ENCODE data around the gene PTPN2.
"Not testable (repeated sequence)": the region's sequence is repeated elsewhere in the genome, so short reads cannot be mapped to it uniquely, and the experiment has no call there.

The PTPN2 gene

DNA sequence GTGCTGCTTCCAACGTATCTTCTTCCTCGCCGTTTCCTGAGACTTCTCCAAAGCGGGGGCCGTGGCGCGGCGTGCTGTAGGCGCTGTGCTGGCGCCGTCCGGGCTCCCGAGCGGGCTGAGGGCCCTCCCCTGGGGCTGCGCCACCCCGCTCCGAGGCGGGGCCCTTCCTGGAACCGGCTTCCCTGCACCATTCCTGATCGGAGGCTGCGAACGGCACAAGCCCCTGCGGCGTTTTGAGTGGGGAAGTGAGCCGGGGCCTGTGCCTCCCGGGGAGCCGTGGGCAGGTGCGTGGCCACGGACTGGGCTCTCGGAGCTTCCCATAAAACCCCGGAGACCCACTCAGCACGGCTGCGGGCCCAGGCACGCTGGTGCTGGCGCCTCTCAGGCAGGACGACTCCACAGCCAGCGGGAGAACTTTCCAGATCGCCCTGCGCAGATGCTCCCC, 106.5 kb downstream of the PTPN2 start:
- Histone ChIP-seq H3K9ac (ENCODE audit: low read depth in 1 of 2, low read length in 2 of 2) (no peak overlapping the region), H3K4me1 (ENCODE audit: control insufficient read depth in 2 of 2, insufficient read depth in 2 of 2, low read length in 2 of 2) (no peaks in the 10 kb centered on the region), H3K4me3 (ENCODE audit: low read length in 2 of 2) (no peak overlapping the region), H3K27ac (ENCODE audit: low read depth in 2 of 2, low read length in 2 of 2) (no peak overlapping the region), H3K36me3 (ENCODE audit: control insufficient read depth in 2 of 2, insufficient read depth in 2 of 2, low read length in 2 of 2) (no peaks in the 10 kb centered on the region), H3K9me3 (ENCODE audit: control insufficient read depth in 2 of 2, low read length in 2 of 2) (no peaks in the 10 kb centered on the region), H3K27me3 (ENCODE audit: control insufficient read depth in 2 of 2, insufficient read depth in 2 of 2, low read length in 2 of 2) (no peaks in the 10 kb centered on the region)

GRCh38 chr18:12776821-12777471, 107.1 kb downstream of the PTPN2 start:
- no peak overlapping the region for H3K4me3 ChIP-seq (ENCODE audit: low read length in 2 of 2)
- no peaks in the 10 kb centered on the region for H3K9me3 ChIP-seq (ENCODE audit: control insufficient read depth in 2 of 2, low read length in 2 of 2)
- no peaks in the 10 kb centered on the region for H3K4me1 ChIP-seq (ENCODE audit: control insufficient read depth in 2 of 2, insufficient read depth in 2 of 2, low read length in 2 of 2)
- H3K9ac ChIP-seq (ENCODE audit: low read depth in 1 of 2, low read length in 2 of 2), result no peak overlapping the region
- no peaks in the 10 kb centered on the region for H3K27me3 ChIP-seq (ENCODE audit: control insufficient read depth in 2 of 2, insufficient read depth in 2 of 2, low read length in 2 of 2)
- H3K36me3 ChIP-seq (ENCODE audit: control insufficient read depth in 2 of 2, insufficient read depth in 2 of 2, low read length in 2 of 2), result no peaks in the 10 kb centered on the region
- no peak overlapping the region for H3K27ac ChIP-seq (ENCODE audit: low read depth in 2 of 2, low read length in 2 of 2)

DNA sequence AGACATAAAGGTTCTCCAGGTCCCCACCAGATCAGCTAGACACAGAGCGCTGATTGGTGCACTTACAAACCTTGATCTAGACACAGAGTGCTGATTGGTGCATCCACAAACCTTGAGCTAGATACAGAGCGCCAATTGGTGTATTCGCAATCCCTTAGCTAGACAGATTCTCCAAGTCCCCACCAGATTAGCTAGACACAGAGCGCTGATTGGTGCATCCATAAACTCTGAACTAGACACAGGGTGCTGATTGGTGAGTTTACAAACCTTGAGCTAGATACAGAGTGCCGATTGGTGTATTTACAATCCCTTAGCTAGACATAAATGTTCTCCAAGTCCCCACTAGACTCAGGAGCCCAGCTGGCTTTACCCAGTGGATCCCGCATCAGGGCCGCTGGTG, 107.6 kb downstream of the PTPN2 start:
- H3K9ac ChIP-seq (ENCODE audit: low read depth in 1 of 2, low read length in 2 of 2); H3K4me1 ChIP-seq (ENCODE audit: control insufficient read depth in 2 of 2, insufficient read depth in 2 of 2, low read length in 2 of 2); H3K36me3 ChIP-seq (ENCODE audit: control insufficient read depth in 2 of 2, insufficient read depth in 2 of 2, low read length in 2 of 2); H3K4me3 ChIP-seq (ENCODE audit: low read length in 2 of 2); H3K9me3 ChIP-seq (ENCODE audit: control insufficient read depth in 2 of 2, low read length in 2 of 2); H3K27me3 ChIP-seq (ENCODE audit: control insufficient read depth in 2 of 2, insufficient read depth in 2 of 2, low read length in 2 of 2); H3K27ac ChIP-seq (ENCODE audit: low read depth in 2 of 2, low read length in 2 of 2): not testable (repeated sequence)

GRCh38 chr18:12774982-12775381, 109.1 kb downstream of the PTPN2 start:
- no peak overlapping the region for H3K9ac ChIP-seq (ENCODE audit: low read depth in 1 of 2, low read length in 2 of 2)
- no peak overlapping the region for H3K27ac ChIP-seq (ENCODE audit: low read depth in 2 of 2, low read length in 2 of 2)
- no peak overlapping the region for H3K4me3 ChIP-seq (ENCODE audit: low read length in 2 of 2)
- no peaks in the 10 kb centered on the region for H3K36me3 ChIP-seq (ENCODE audit: control insufficient read depth in 2 of 2, insufficient read depth in 2 of 2, low read length in 2 of 2)
- H3K4me1 ChIP-seq (ENCODE audit: control insufficient read depth in 2 of 2, insufficient read depth in 2 of 2, low read length in 2 of 2), result no peaks in the 10 kb centered on the region
- no peaks in the 10 kb centered on the region for H3K27me3 ChIP-seq (ENCODE audit: control insufficient read depth in 2 of 2, insufficient read depth in 2 of 2, low read length in 2 of 2)
- no peaks in the 10 kb centered on the region for H3K9me3 ChIP-seq (ENCODE audit: control insufficient read depth in 2 of 2, low read length in 2 of 2)

- no peak overlapping the region for H3K4me3 ChIP-seq (ENCODE audit: low read length in 2 of 2)
- H3K9me3 ChIP-seq (ENCODE audit: control insufficient read depth in 2 of 2, low read length in 2 of 2), result no peaks in the 10 kb centered on the region
- H3K27me3 ChIP-seq (ENCODE audit: control insufficient read depth in 2 of 2, insufficient read depth in 2 of 2, low read length in 2 of 2), result no peaks in the 10 kb centered on the region
- no peak overlapping the region for H3K9ac ChIP-seq (ENCODE audit: low read depth in 1 of 2, low read length in 2 of 2)
- no peaks in the 10 kb centered on the region for H3K36me3 ChIP-seq (ENCODE audit: control insufficient read depth in 2 of 2, insufficient read depth in 2 of 2, low read length in 2 of 2)
- H3K27ac ChIP-seq (ENCODE audit: low read depth in 2 of 2, low read length in 2 of 2), result no peak overlapping the region
- H3K4me1 ChIP-seq (ENCODE audit: control insufficient read depth in 2 of 2, insufficient read depth in 2 of 2, low read length in 2 of 2), result no peaks in the 10 kb centered on the region
Measured at GRCh38 chr18:12773369-12773768, 110.7 kb downstream of the PTPN2 start.

DNA sequence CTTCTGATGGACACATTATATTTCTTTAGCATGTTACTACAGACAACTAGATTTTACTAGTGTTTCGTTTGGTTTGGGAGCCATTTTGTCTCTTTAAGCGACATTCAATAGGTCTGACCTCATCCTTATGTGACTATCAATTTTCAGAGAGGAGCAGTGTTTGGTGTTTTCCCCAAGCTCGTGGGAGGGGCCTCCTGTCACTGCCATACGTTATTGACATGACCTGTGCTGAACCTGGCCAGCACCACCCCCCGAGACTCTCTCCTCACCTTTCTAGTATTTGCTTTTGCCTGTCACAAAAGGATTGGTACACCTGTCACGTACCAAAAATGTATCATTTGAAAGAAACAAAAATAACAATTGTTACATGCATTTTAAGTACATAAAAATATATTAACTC, 111.9 kb downstream of the PTPN2 start:
- Histone ChIP-seq H3K9ac (ENCODE audit: low read depth in 1 of 2, low read length in 2 of 2) (no peak overlapping the region), H3K36me3 (ENCODE audit: control insufficient read depth in 2 of 2, insufficient read depth in 2 of 2, low read length in 2 of 2) (no peaks in the 10 kb centered on the region), H3K4me1 (ENCODE audit: control insufficient read depth in 2 of 2, insufficient read depth in 2 of 2, low read length in 2 of 2) (no peaks in the 10 kb centered on the region), H3K4me3 (ENCODE audit: low read length in 2 of 2) (no peak overlapping the region), H3K27me3 (ENCODE audit: control insufficient read depth in 2 of 2, insufficient read depth in 2 of 2, low read length in 2 of 2) (no peaks in the 10 kb centered on the region), H3K9me3 (ENCODE audit: control insufficient read depth in 2 of 2, low read length in 2 of 2) (no peaks in the 10 kb centered on the region), H3K27ac (ENCODE audit: low read depth in 2 of 2, low read length in 2 of 2) (no peak overlapping the region)

- no peak overlapping the region for H3K9ac ChIP-seq (ENCODE audit: low read depth in 1 of 2, low read length in 2 of 2)
- H3K4me1 ChIP-seq (ENCODE audit: control insufficient read depth in 2 of 2, insufficient read depth in 2 of 2, low read length in 2 of 2), result no peaks in the 10 kb centered on the region
- H3K27ac ChIP-seq (ENCODE audit: low read depth in 2 of 2, low read length in 2 of 2), result no peak overlapping the region
- no peaks in the 10 kb centered on the region for H3K36me3 ChIP-seq (ENCODE audit: control insufficient read depth in 2 of 2, insufficient read depth in 2 of 2, low read length in 2 of 2)
- no peaks in the 10 kb centered on the region for H3K9me3 ChIP-seq (ENCODE audit: control insufficient read depth in 2 of 2, low read length in 2 of 2)
- no peak overlapping the region for H3K4me3 ChIP-seq (ENCODE audit: low read length in 2 of 2)
- no peaks in the 10 kb centered on the region for H3K27me3 ChIP-seq (ENCODE audit: control insufficient read depth in 2 of 2, insufficient read depth in 2 of 2, low read length in 2 of 2)
Measured at GRCh38 chr18:12770469-12771219, 113.4 kb downstream of the PTPN2 start.

DNA sequence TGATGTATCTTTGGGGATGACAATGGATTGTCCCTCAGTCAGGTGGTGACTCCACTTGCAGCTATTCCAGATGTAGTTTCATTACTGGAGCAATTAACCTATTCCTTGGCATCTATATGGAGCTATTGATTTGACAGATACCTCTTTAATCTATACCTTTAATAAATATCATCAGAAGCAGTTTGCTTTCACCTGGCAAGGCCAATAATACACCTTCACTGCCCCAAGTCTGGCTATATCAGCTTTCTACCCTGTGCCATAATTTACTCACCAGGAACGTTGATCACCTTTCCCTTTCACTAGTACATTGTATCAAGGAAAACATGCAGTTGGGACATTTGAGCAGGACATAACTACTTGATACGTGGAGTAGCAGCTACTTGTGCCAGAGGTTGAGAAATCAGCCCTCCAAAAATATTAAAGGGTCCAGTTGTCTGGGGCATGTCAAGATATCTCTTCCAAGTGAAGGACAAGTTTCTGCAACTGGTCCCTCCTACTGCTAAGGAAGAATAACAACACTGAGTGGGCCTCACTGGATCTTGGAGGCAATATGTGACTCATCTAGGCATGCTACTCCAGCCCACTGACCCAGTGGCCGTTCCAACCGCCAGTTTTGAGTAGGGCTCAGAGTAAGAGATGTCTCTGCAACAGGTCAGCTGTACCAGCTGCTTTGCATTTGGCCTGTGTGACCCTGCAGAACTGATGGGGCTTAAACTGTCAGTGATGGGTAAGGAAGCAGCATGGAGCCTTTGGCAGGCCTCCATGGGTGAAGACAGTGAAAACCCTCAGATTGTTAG, 114.2 kb downstream of the PTPN2 start:
- Histone ChIP-seq H3K4me3 (ENCODE audit: low read length in 2 of 2) (no peak overlapping the region), H3K27me3 (ENCODE audit: control insufficient read depth in 2 of 2, insufficient read depth in 2 of 2, low read length in 2 of 2) (no peaks in the 10 kb centered on the region), H3K9me3 (ENCODE audit: control insufficient read depth in 2 of 2, low read length in 2 of 2) (no peaks in the 10 kb centered on the region), H3K4me1 (ENCODE audit: control insufficient read depth in 2 of 2, insufficient read depth in 2 of 2, low read length in 2 of 2) (no peaks in the 10 kb centered on the region), H3K27ac (ENCODE audit: low read depth in 2 of 2, low read length in 2 of 2) (no peak overlapping the region), H3K36me3 (ENCODE audit: control insufficient read depth in 2 of 2, insufficient read depth in 2 of 2, low read length in 2 of 2) (no peaks in the 10 kb centered on the region), H3K9ac (ENCODE audit: low read depth in 1 of 2, low read length in 2 of 2) (no peak overlapping the region)

DNA sequence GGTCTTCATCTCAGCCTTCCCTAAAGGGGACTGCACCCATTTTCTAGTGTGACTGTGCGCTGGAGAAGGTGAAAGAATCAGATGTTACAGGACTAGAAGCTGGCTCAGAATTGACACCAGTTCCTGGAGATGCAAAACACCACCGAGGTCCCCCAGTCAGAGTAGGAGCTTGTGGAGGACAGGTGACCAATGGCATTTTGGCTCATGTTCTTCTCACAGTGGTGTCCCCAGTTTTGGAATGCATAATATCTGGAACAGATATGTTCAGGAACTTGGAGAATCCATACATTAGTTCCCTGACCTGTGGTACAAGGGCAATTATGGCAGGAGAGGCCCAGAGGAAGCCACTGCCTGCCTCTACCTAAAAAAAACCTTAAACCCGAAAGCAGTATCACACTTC, 114.9 kb downstream of the PTPN2 start:
- no peaks in the 10 kb centered on the region for H3K4me1 ChIP-seq (ENCODE audit: control insufficient read depth in 2 of 2, insufficient read depth in 2 of 2, low read length in 2 of 2)
- H3K4me3 ChIP-seq (ENCODE audit: low read length in 2 of 2), result no peak overlapping the region
- H3K9ac ChIP-seq (ENCODE audit: low read depth in 1 of 2, low read length in 2 of 2), result no peak overlapping the region
- no peak overlapping the region for H3K27ac ChIP-seq (ENCODE audit: low read depth in 2 of 2, low read length in 2 of 2)
- H3K9me3 ChIP-seq (ENCODE audit: control insufficient read depth in 2 of 2, low read length in 2 of 2), result no peaks in the 10 kb centered on the region
- no peaks in the 10 kb centered on the region for H3K36me3 ChIP-seq (ENCODE audit: control insufficient read depth in 2 of 2, insufficient read depth in 2 of 2, low read length in 2 of 2)
- no peaks in the 10 kb centered on the region for H3K27me3 ChIP-seq (ENCODE audit: control insufficient read depth in 2 of 2, insufficient read depth in 2 of 2, low read length in 2 of 2)

- no peaks in the 10 kb centered on the region for H3K27me3 ChIP-seq (ENCODE audit: control insufficient read depth in 2 of 2, insufficient read depth in 2 of 2, low read length in 2 of 2)
- no peaks in the 10 kb centered on the region for H3K4me1 ChIP-seq (ENCODE audit: control insufficient read depth in 2 of 2, insufficient read depth in 2 of 2, low read length in 2 of 2)
- no peak overlapping the region for H3K9ac ChIP-seq (ENCODE audit: low read depth in 1 of 2, low read length in 2 of 2)
- no peaks in the 10 kb centered on the region for H3K36me3 ChIP-seq (ENCODE audit: control insufficient read depth in 2 of 2, insufficient read depth in 2 of 2, low read length in 2 of 2)
- no peaks in the 10 kb centered on the region for H3K9me3 ChIP-seq (ENCODE audit: control insufficient read depth in 2 of 2, low read length in 2 of 2)
- no peak overlapping the region for H3K27ac ChIP-seq (ENCODE audit: low read depth in 2 of 2, low read length in 2 of 2)
- H3K4me3 ChIP-seq (ENCODE audit: low read length in 2 of 2), result no peak overlapping the region
Measured at GRCh38 chr18:12768625-12769024, 115.4 kb downstream of the PTPN2 start.
